HG02610 (cell line): ENCODE results near the gene CLEC14A.

ENCODE experiments used
- ATAC-seq: cut with Tn5 transposase; IDR thresholded peaks from one replicate; pipeline ENCODE4 v1.9.1; 2021; ENCODE audit warnings: mild to moderate bottlenecking, moderate library complexity; ENCODE audit not compliant: unreplicated experiment

The CLEC14A gene

DNA sequence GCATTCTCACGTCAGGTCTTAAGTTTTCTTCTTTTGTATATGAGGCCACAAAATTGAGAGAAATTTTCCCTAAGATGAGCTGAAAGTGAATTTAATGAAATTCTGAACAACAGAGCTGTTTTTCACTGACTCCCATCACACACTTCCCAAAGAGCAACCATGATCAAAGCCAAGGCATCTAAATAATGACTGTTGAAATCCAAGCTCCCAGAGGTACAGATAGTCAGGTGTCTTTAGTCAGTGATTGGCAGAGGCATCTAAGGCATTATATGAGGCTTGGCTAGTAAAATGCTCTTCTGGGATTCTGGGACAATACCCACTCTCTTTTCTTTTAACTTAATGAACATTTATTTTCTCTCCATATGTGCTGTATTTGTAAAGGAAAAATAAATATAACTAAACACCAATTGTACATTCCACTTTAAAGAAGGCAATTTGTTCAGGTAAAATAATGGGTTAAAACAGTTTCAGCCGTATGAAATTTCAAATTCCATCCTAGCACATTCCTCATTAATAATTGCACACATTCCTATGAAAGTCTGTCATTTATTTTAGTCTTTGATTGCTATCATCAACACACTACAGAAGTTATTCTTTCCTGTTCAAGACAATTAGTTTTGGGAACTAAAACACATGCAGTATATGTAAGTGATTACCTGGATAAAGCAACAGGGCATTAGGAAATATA lies 49.1 kb downstream of the CLEC14A start:
- no peak for ATAC-seq

DNA sequence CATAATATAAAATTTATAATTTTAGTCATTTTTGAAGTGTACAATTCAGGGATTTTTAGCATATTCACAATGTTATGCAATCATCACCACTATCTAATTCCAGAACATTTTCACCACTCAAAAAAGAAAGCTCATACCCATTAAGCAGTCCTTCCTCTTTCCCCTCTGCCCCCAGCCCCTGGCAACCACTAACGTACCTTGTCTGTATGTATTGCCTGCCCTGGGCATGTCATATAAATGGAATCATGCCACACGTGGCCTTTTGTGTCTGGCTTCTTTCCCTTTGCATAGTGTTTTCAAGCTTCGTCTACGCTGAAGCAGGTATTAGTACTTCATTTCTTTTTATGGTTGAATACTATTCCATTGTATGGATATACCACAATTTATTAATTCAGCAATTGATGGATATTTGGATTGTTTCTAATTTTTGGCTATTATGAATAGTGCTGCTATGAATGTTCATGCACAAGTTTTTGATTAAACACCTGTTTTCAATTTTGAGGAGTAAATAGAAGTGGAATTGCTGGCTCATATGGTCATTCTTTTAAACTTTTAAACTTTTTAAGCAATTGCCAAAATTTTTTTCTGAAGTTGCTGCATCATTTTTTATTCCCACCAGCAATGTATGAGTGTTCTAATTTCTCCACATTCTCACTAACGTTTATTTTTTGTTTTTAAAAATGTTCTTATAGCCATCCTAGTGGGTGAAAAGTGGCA lies 49.8 kb downstream of the CLEC14A start:
- ATAC-seq = no peak

DNA sequence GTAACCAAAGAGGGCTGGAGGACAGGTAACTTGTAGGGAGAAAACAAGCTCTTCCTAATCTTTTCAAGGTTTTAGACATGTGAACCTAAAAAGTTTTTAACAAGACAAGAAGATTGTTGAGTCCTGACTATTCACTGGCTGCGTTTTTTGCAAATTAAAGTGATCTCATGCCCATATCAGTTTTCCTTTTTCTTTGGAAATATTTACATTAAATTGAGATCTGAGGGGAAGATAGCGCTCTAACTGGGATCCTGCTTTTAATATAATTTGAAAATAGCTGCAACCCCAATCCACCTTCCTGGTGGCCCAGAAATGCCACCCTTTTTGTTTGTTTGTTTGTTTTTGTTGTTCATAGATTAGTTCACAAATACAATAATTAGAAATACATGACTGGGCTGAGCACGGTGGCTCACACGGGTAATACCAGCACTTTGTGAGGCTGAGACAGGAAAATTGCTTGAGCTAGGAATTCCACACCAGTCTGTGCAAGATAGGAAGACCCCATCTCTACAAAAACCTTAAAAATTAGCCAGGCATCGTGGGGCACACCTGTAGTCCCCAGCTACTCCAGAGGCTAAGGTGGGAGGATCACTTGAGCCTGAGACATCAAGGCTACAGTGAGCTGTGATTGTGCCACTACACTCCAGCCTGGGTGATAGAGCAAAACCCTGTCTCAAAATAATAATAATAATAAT lies 50.6 kb downstream of the CLEC14A start:
- no peak for ATAC-seq

DNA sequence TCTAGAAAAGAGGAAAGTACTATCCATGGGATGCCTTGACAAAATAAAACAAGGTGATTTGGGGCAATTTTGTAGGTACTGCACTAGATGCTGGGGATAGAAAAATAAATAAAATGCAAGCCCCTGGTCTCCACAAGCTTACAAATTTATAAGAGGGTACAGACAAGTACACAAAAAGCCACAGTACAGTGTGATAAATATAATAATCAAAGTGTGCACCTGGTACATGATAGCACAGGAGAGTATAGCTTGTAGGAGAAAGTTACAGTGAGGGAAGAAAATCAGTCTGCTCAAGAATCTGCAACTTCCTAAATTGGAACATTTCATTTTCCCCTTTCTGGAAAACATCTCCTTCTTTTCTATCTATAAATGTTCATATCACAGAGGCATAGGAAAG lies 51.2 kb downstream of the CLEC14A start:
- ATAC-seq = no peak
